Measurements from ENCODE around the gene ZNF469.

- TF ChIP-seq CTCF (conservative IDR thresholded peaks at IDR 0.05; ENCODE audit: low read depth, low read length): no peak
- no peak for TF ChIP-seq EZH2 (IDR thresholded peaks at IDR 0.05; ENCODE audit: borderline replicate concordance, low read depth, low read length, poor library complexity, severe bottlenecking)
Observed at GRCh38 chr16:88375236-88375975, 7.4 kb upstream of the ZNF469 start.

All from A673 (cell line).